ENCODE data around the gene RALGAPA1. TPM values are rescaled to one million over a fixed set of nuclear protein-coding genes. Genes with fewer than 3 reads are reported as not detected.

The RALGAPA1 gene
- polyA plus RNA-seq, 1 donor from 2014 or later, result 73.3 TPM

DNA sequence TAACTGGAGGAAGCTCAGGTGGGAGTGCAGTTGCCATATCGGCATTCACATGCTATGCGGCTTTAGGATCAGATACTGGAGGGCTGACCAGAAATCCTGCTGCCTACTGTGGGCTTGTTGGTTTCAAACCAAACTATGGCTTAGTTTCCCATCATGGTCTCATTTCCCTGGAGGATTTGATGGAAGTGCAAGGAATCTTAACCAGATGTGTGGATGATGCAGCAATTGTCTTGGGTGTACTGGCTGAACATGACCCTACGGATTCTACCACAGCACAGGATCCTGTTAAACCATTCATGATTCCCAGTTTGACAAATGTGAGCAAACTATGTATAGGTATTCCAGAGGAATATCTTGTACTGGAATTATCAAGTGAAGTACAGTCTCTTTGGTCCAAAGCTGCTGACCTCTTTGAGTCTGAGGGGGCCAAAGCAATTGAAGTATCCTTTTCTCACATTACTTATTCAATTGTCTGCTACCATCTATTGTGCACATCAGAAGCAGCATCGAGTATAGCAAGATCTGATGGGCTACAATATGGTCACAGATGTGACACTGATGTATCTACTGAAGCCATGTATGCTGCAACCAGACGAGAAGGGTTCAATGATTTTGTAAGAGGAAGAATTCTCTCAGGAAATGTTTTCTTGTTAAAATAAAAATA, 42.9 kb downstream of the RALGAPA1 start:
- no peaks in the 10 kb centered on the region for H3K9me2 ChIP-seq (ENCODE audit: insufficient read depth, low read length)
- H3K4me3 ChIP-seq (ENCODE audit: low read length), result no peak overlapping the region
- H3K27me3 ChIP-seq (ENCODE audit: insufficient read depth, low read depth, low read length), result no peaks in the 10 kb centered on the region
- TF ChIP-seq CTCF (IDR thresholded peaks at IDR 0.05; ENCODE audit: poor library complexity, severe bottlenecking), result no peak
- TF ChIP-seq POLR2AphosphoS5 (IDR thresholded peaks at IDR 0.05), result no peak
- no peak for TF ChIP-seq RAD21 (conservative IDR thresholded peaks at IDR 0.05)
- TF ChIP-seq SMC3 (conservative IDR thresholded peaks at IDR 0.05; ENCODE audit: poor library complexity), result no peak
- no peak for TF ChIP-seq TAF1 (IDR thresholded peaks at IDR 0.05; ENCODE audit: low read depth)
- TF ChIP-seq MXI1 (conservative IDR thresholded peaks at IDR 0.05; ENCODE audit: poor library complexity, severe bottlenecking), result no peak
- no peak for TF ChIP-seq REST (IDR thresholded peaks at IDR 0.05; ENCODE audit: borderline replicate concordance)
- TF ChIP-seq EZH2 (IDR thresholded peaks at IDR 0.05; ENCODE audit: borderline replicate concordance, insufficient read depth, low read length, poor library complexity, severe bottlenecking), result no peak
- no peak for TF ChIP-seq EP300 (conservative IDR thresholded peaks at IDR 0.05; ENCODE audit: poor library complexity, severe bottlenecking)
- H3K27ac ChIP-seq (ENCODE audit: low read length), result no peak overlapping the region
- no peak overlapping the region for H3K4me2 ChIP-seq (ENCODE audit: low read length)
- no peaks in the 10 kb centered on the region for H3K79me2 ChIP-seq (replicated peaks; ENCODE audit: insufficient read depth, low read length)
- no peak overlapping the region for H3K9ac ChIP-seq (ENCODE audit: low read length)
- H3K36me3 ChIP-seq (ENCODE audit: insufficient read depth, low read length), result no peaks in the 10 kb centered on the region
- no peaks in the 10 kb centered on the region for H4K20me1 ChIP-seq (ENCODE audit: insufficient read depth)
- H3F3A ChIP-seq (ENCODE audit: insufficient read depth, low read length, poor library complexity, severe bottlenecking), result no peaks in the 10 kb centered on the region
- no peaks in the 10 kb centered on the region for H3K9me3 ChIP-seq (ENCODE audit: low read length)
- H2AFZ ChIP-seq (ENCODE audit: low read depth, low read length), result no peak overlapping the region

GRCh38 chr14:35761922-35762321, 47.2 kb downstream of the RALGAPA1 start:
- Histone ChIP-seq H3K79me2 (replicated peaks; ENCODE audit: insufficient read depth, low read length) (no peaks in the 10 kb centered on the region), H3K27ac (ENCODE audit: low read length) (no peak overlapping the region), H3K9me2 (ENCODE audit: insufficient read depth, low read length) (no peaks in the 10 kb centered on the region), H4K20me1 (ENCODE audit: insufficient read depth) (no peaks in the 10 kb centered on the region), H3K4me3 (ENCODE audit: low read length) (no peak overlapping the region), H3K27me3 (ENCODE audit: insufficient read depth, low read depth, low read length) (no peaks in the 10 kb centered on the region), H3F3A (ENCODE audit: insufficient read depth, low read length, poor library complexity, severe bottlenecking) (no peaks in the 10 kb centered on the region), H3K4me2 (ENCODE audit: low read length) (no peak overlapping the region), H3K9ac (ENCODE audit: low read length) (no peak overlapping the region), H3K36me3 (ENCODE audit: insufficient read depth, low read length) (no peaks in the 10 kb centered on the region), H2AFZ (ENCODE audit: low read depth, low read length) (no peak overlapping the region), H3K9me3 (ENCODE audit: low read length) (no peaks in the 10 kb centered on the region)
- no peak for TF ChIP-seq POLR2AphosphoS5 (IDR thresholded peaks at IDR 0.05)
- TF ChIP-seq REST (IDR thresholded peaks at IDR 0.05; ENCODE audit: borderline replicate concordance), result no peak
- TF ChIP-seq SMC3 (conservative IDR thresholded peaks at IDR 0.05; ENCODE audit: poor library complexity), result no peak
- TF ChIP-seq CTCF (IDR thresholded peaks at IDR 0.05; ENCODE audit: poor library complexity, severe bottlenecking), result no peak
- no peak for TF ChIP-seq EZH2 (IDR thresholded peaks at IDR 0.05; ENCODE audit: borderline replicate concordance, insufficient read depth, low read length, poor library complexity, severe bottlenecking)
- TF ChIP-seq RAD21 (conservative IDR thresholded peaks at IDR 0.05), result no peak
- no peak for TF ChIP-seq EP300 (conservative IDR thresholded peaks at IDR 0.05; ENCODE audit: poor library complexity, severe bottlenecking)
- TF ChIP-seq TAF1 (IDR thresholded peaks at IDR 0.05; ENCODE audit: low read depth), result no peak
- TF ChIP-seq MXI1 (conservative IDR thresholded peaks at IDR 0.05; ENCODE audit: poor library complexity, severe bottlenecking), result no peak

Measured in neural cell (in vitro differentiated cells).